Measurements from ENCODE around the gene PHRF1. TPM values are rescaled to one million over a fixed set of nuclear protein-coding genes. Genes with fewer than 3 reads are reported as not detected.

The PHRF1 gene
- total and polyA plus RNA-seq, 2 experiments from 2014 or later: 25.6 to 26.9 TPM

- 94% methylated on average over 8 of the region's 8 CpGs for WGBS (ENCODE audit: low lambda C conversion rate, missing lambda C conversion rate)
Observed at GRCh38 chr11:539971-540481, 36.2 kb upstream of the PHRF1 start.

DNA sequence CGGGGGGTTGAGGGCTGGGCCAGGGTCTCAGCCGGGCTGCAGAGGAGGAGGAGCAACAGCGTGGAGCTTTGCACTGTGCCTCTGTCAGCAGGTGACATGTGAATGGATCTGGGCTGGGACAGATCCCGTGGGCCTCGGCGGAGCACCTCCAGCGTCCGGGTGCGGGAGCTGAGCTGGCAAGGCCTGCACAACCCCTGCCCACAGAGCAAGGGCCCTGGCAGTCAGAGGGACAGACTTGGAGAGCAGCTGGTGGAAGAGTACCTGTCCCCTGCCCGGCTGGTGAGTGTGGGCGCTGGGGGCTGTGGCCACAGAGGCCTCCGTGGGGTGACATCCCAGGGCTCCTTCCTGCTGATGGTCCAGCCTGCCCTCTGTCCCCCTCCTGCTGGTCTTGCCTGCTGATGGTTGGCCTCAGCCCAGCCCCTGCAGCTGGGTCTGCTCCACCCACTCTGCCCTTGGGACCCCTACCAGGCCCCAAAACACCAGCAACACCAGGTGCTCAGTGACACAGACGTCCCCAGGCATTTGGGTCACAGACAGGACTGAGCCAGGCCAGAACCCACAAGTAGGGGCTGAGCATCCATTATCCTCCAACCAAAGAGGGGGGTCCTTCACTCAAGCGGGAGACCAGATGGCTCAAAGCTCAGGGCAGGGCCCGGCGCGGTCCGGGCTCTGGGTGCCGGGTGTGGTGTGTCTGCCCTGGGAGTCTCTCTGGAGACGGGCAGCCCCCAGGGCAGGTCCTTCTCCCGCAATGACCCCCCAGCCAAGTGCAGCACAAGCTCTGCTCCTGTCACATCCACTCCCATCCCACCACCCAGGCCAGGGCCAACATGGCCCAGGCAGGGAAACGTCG is 35.5 kb upstream of the PHRF1 start:
- H3K4me3 ChIP-seq: no peak overlapping the region
- no peaks in the 10 kb centered on the region for H3K36me3 ChIP-seq (replicated peaks; ENCODE audit: insufficient read depth, low read depth)
- no peaks in the 10 kb centered on the region for H4K20me1 ChIP-seq (ENCODE audit: insufficient read depth, poor library complexity, severe bottlenecking)
- H2AFZ ChIP-seq: no peak overlapping the region
- WGBS (ENCODE audit: low lambda C conversion rate, missing lambda C conversion rate): 91% methylated on average over 20 of the region's 23 CpGs
- peaks cover 20% of the 10 kb centered on the region for H3K4me1 ChIP-seq (ENCODE audit: insufficient read depth)
- no peaks in the 10 kb centered on the region for H3K27me3 ChIP-seq
- no peak for TF ChIP-seq EZH2phosphoT487 (IDR thresholded peaks at IDR 0.05; ENCODE audit: low read depth, severe bottlenecking, unreplicated experiment)
- TF ChIP-seq EZH2 (IDR thresholded peaks at IDR 0.05; ENCODE audit: borderline replicate concordance): no peak
- TF ChIP-seq CTCF (IDR thresholded peaks at IDR 0.05; ENCODE audit: poor library complexity): no peak
- H3K27ac ChIP-seq: no peak overlapping the region
- peak; percentile 2 for DNase-seq (ENCODE audit: low spot score)
- H3K9me3 ChIP-seq (ENCODE audit: low read depth): no peaks in the 10 kb centered on the region
- H3K9me2 ChIP-seq (replicated peaks; ENCODE audit: insufficient read depth): no peaks in the 10 kb centered on the region
- no peak overlapping the region for H3K4me2 ChIP-seq
- no peaks in the 10 kb centered on the region for H3K79me2 ChIP-seq

More at GRCh38 chr11:539971-540481, 36.2 kb upstream of the PHRF1 start:
- H3K4me1 ChIP-seq (ENCODE audit: insufficient read depth): peaks cover 20% of the 10 kb centered on the region
- H3K27ac ChIP-seq: no peak overlapping the region
- no peaks in the 10 kb centered on the region for H3K79me2 ChIP-seq
- H3K27me3 ChIP-seq: no peaks in the 10 kb centered on the region
- H2AFZ ChIP-seq: no peak overlapping the region
- no peak overlapping the region for H3K4me2 ChIP-seq
- H3K9me2 ChIP-seq (replicated peaks; ENCODE audit: insufficient read depth): no peaks in the 10 kb centered on the region
- no peaks in the 10 kb centered on the region for H3K36me3 ChIP-seq (replicated peaks; ENCODE audit: insufficient read depth, low read depth)
- H3K4me3 ChIP-seq: no peak overlapping the region
- DNase-seq (ENCODE audit: low spot score): peak; percentile 2
- no peaks in the 10 kb centered on the region for H4K20me1 ChIP-seq (ENCODE audit: insufficient read depth, poor library complexity, severe bottlenecking)
- no peak for TF ChIP-seq EZH2 (IDR thresholded peaks at IDR 0.05; ENCODE audit: borderline replicate concordance)
- TF ChIP-seq EZH2phosphoT487 (IDR thresholded peaks at IDR 0.05; ENCODE audit: low read depth, severe bottlenecking, unreplicated experiment): no peak
- TF ChIP-seq CTCF (IDR thresholded peaks at IDR 0.05; ENCODE audit: poor library complexity): no peak
- H3K9me3 ChIP-seq (ENCODE audit: low read depth): no peaks in the 10 kb centered on the region

GRCh38 chr11:541433-541885 is 34.8 kb upstream of the PHRF1 start:
- Histone ChIP-seq H3K79me2 (no peaks in the 10 kb centered on the region), H2AFZ (no peak overlapping the region), H3K4me3 (no peak overlapping the region), H4K20me1 (ENCODE audit: insufficient read depth, poor library complexity, severe bottlenecking) (no peaks in the 10 kb centered on the region), H3K27ac (no peak overlapping the region), H3K9me3 (ENCODE audit: low read depth) (no peaks in the 10 kb centered on the region), H3K27me3 (no peaks in the 10 kb centered on the region), H3K4me1 (ENCODE audit: insufficient read depth) (peaks cover 14% of the 10 kb centered on the region), H3K4me2 (no peak overlapping the region), H3K36me3 (replicated peaks; ENCODE audit: insufficient read depth, low read depth) (no peaks in the 10 kb centered on the region), H3K9me2 (replicated peaks; ENCODE audit: insufficient read depth) (no peaks in the 10 kb centered on the region)
- DNase-seq (ENCODE audit: low spot score): no peak
- TF ChIP-seq EZH2phosphoT487 (IDR thresholded peaks at IDR 0.05; ENCODE audit: low read depth, severe bottlenecking, unreplicated experiment) (no peak), EZH2 (IDR thresholded peaks at IDR 0.05; ENCODE audit: borderline replicate concordance) (no peak), CTCF (IDR thresholded peaks at IDR 0.05; ENCODE audit: poor library complexity) (no peak)
- 95% methylated on average over 17 of the region's 20 CpGs for WGBS (ENCODE audit: low lambda C conversion rate, missing lambda C conversion rate)

Measured in hepatocyte (in vitro differentiated cells).